Measurements from ENCODE around the gene ARID1A.

- TF ChIP-seq POLR2A (IDR thresholded peaks at IDR 0.05) (no peak), CTCF (IDR thresholded peaks at IDR 0.05) (no peak)
Measured at GRCh38 chr1:26721669-26722355, 26.0 kb downstream of the ARID1A start.

Data from right lobe of liver (tissue), 4 donors.